Liver (tissue), 9 donors: ENCODE data around the gene BHLHE23. TPM values are rescaled to one million over a fixed set of nuclear protein-coding genes. Genes with fewer than 3 reads are reported as not detected.

ENCODE experiments used
- DNase-seq: peaks from one replicate; pipeline ENCODE4 v3.0.0-alpha.2; 2017; ENCODE audit warnings: low spot score
- H3K27ac ChIP-seq, 2 donors: one replicate each; pipeline ENCODE4 v1.7.0; 2013; ENCODE audit warnings: inconsistent platforms in 2 of 2, low read length in 2 of 2, control low read depth in 1 of 2, low read depth in 1 of 2, mild to moderate bottlenecking in 1 of 2
- H3K27me3 ChIP-seq, 4 donors: one replicate each; pipeline versions ENCODE4 v1.6.1 to v1.7.0; 2013; ENCODE audit warnings: low read length in 3 of 4, inconsistent platforms in 1 of 4, mild to moderate bottlenecking in 1 of 4, moderate library complexity in 1 of 4; ENCODE audit not compliant: control insufficient read depth in 4 of 4, insufficient read depth in 4 of 4
- H3K36me3 ChIP-seq, 4 donors: one replicate each; pipeline versions ENCODE4 v1.6.1 to v1.7.0; 2013; ENCODE audit warnings: low read length in 3 of 4, mild to moderate bottlenecking in 3 of 4, low read depth in 1 of 4, moderate library complexity in 1 of 4; ENCODE audit not compliant: control insufficient read depth in 4 of 4, insufficient read depth in 3 of 4
- H3K4me1 ChIP-seq, 4 donors: one replicate each; pipeline versions ENCODE4 v1.6.1 to v1.7.0; 2013; ENCODE audit warnings: low read length in 3 of 4, mild to moderate bottlenecking in 3 of 4, moderate library complexity in 1 of 4; ENCODE audit not compliant: control insufficient read depth in 4 of 4, insufficient read depth in 4 of 4
- H3K4me3 ChIP-seq, 3 donors: one replicate each; pipeline versions ENCODE4 v1.6.1 to v1.7.0; 2013; ENCODE audit warnings: low read length in 3 of 3, control low read depth in 1 of 3, low read depth in 1 of 3, mild to moderate bottlenecking in 1 of 3
- H3K9ac ChIP-seq, 2 donors: one replicate each; pipeline ENCODE4 v1.7.0; 2013; ENCODE audit warnings: low read length in 2 of 2, mild to moderate bottlenecking in 2 of 2, moderate library complexity in 2 of 2, control low read depth in 1 of 2, low read depth in 1 of 2
- H3K9me3 ChIP-seq, 4 donors: one replicate each; pipeline versions ENCODE4 v1.6.1 to v1.7.0; 2013; ENCODE audit warnings: low read length in 3 of 4; ENCODE audit not compliant: control insufficient read depth in 4 of 4
- EGR1 ChIP-seq, 2 donors: IDR thresholded peaks; 2 replicates each; pipeline ENCODE4 v1.6.1; 2016 to 2018; ENCODE audit warnings: antibody characterized with exemption in 2 of 2, low read depth in 2 of 2
- FOXA1 ChIP-seq: IDR thresholded peaks from 2 replicates; pipeline ENCODE4 v1.6.1; 2016; ENCODE audit warnings: antibody characterized with exemption
- GABPA ChIP-seq, 2 donors: IDR thresholded peaks in 1 of 2; conservative IDR thresholded peaks in 1 of 2; 2 replicates each; pipeline ENCODE4 v1.6.1; 2016; ENCODE audit warnings: antibody characterized with exemption in 2 of 2, mild to moderate bottlenecking in 1 of 2, moderate library complexity in 1 of 2
- HNF4A ChIP-seq, 2 donors: conservative IDR thresholded peaks; 2 replicates each; pipeline ENCODE4 v1.6.1; 2016; ENCODE audit warnings: antibody characterized with exemption in 2 of 2, mild to moderate bottlenecking in 2 of 2
- HNF4G ChIP-seq: IDR thresholded peaks from 2 replicates; pipeline ENCODE4 v1.6.1; 2016; ENCODE audit warnings: antibody characterized with exemption
- SP1 ChIP-seq: IDR thresholded peaks from 2 replicates; pipeline ENCODE4 v1.6.1; 2018; ENCODE audit warnings: antibody characterized with exemption, mild to moderate bottlenecking
- YY1 ChIP-seq: IDR thresholded peaks from 2 replicates; pipeline ENCODE4 v1.6.1; 2016; ENCODE audit warnings: antibody characterized with exemption, mild to moderate bottlenecking
- WGBS: extraction: QIAGEN DNeasy Blood & Tissue Kit; methylation state at CpG from one replicate; pipeline ENCODE4 v1.1.7; 2013; 5-methylcytosine and 5-hydroxymethylcytosine counted together
- polyA plus RNA-seq, 2 donors: library from polyadenylated mRNA; stranded (reverse) in 1 of 2; unstranded in 1 of 2; fragments of 200-250 nt in 1 of 2; fragments of >200 nt in 1 of 2; fragmentation: Nextera tagmentation in 1 of 2; extraction: Ambion mirVana in 1 of 2; gene quantifications; one replicate each; pipeline versions ENCODE4 v1.2.1 to v1.2.3, GENCODE V29; 2013 to 2015
- total RNA-seq, 2 donors: library from RNA; depleted of rRNA; stranded (reverse); fragments of >200 nt; gene quantifications; one replicate each; pipeline ENCODE4 v1.2.3, GENCODE V29; 2014
- TF ChIP-seq, protein P1 (sequence below): IDR thresholded peaks from 2 replicates; pipeline ENCODE4 v1.6.1; 2016; ENCODE audit warnings: antibody characterized with exemption, mild to moderate bottlenecking
- TF ChIP-seq, protein P2 (sequence below): IDR thresholded peaks from 2 replicates; pipeline ENCODE4 v1.6.1; 2016; ENCODE audit warnings: antibody characterized with exemption
- TF ChIP-seq, protein P3 (sequence below): fragments of 150-350 bp; IDR thresholded peaks from 2 replicates; pipeline ENCODE4 v1.5.1; 2017; ENCODE audit warnings: improper control_type of control experiment, low read depth, low read length; ENCODE audit not compliant: missing input control
- TF ChIP-seq, protein P4 (sequence below): IDR thresholded peaks from 2 replicates; pipeline ENCODE4 v1.6.1; 2016; ENCODE audit warnings: antibody characterized with exemption
- donor health status: healthy.
- donor health status: healthy.
- donor health status: healthy.
- donor health status: healthy.
- donor health status: healthy.

BHLHE23 gene
- total and polyA plus RNA-seq, 4 donors = not detected

DNA sequence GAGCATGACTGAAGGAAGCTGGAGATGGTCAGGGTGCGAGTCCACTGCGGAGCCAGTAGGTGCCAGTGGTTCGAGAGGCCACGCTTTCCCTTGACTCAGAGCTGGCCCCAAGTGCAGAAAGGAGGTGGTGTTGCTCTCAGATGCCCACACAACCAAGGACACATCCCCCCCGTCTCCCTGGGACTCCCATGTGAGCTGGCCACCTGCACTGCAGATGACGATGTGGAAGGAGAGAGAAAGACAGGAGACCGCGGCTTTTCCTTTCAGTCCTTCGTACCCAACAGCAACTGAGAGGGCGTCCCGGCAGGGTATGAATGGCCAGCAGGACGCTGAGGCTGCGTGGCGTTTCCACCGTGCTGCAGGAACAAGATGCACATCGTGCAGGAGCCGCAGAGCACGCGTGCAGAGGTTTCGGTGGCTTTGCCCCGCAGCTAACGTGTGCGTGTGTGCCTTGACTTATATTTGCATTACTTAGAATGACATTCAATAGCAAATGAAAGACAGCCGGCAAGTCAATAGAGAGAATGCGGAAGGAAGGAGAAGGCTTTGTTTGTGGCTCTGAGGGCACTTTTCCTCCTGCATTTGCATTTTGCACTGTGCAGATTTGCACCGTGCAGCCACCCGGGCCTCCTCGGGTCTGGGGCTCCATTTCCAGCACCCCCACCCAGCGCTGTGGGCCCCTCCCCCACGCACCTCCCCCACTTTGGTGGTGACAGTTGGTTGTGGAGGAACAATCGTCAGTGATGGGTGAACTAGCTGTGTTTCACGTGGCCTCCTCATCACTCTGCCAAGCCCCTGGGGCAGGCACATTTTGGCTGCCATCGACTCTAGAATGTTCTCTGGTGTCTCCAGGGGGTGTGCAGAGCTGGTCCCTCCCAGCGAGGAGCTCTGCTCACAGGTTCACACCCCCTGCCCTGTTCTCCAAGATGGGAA, 26.4 kb upstream of the BHLHE23 start:
- WGBS = 12% methylated on average over 34 of the region's 34 CpGs

DNA sequence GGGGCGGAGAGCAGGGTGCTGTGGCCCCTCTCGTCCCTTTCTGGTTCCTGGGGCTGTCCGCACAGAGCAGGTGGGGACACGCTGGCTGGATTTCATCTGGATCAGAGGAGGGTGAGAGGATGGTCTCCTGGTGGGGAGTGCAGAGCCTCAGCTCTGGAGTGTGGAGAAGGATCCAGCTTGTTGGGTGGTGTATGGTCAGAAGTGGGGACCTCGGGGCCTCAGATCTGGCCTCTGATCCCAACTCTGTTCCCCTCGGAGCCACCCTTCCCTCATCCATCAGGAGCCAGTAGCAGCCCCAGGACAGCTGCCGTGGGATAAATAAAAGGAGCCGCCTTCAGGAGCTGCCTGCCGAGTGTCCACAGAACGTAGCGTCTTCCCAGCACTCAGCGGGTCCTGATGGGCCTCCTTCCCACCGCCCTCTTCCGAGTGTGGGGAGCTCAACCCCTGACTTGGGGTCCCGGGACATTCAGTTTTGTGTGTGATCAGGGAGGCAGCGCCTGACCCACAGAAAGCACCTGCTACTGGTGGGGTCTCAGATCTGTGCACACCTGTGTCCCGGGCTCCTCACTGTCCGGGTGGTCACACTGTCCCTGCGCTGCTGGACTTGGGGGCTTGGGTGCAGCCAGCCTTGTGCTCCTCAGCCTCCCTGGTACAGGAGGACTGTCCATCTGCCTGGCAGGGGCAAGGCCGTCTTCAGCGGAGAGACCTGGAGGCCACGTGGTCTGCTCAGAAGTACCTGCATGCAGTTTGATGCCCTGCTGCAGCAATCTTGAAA, 25.4 kb upstream of the BHLHE23 start:
- DNase-seq = no peak
- Histone ChIP-seq H3K27me3 (peaks cover 0 to 8% (median 3%) of the 10 kb centered on the region in 4 donors), H3K4me3 (no peak overlapping the region), H3K36me3 (no peaks in the 10 kb centered on the region), H3K9me3 (no peaks in the 10 kb centered on the region), H3K27ac (no peak overlapping the region), H3K4me1 (peaks cover 0 to 3% (median 0%) of the 10 kb centered on the region in 4 donors), H3K9ac (no peak overlapping the region)
- WGBS = 56% methylated on average over 22 of the region's 22 CpGs
- TF ChIP-seq EGR1 (IDR thresholded peaks at IDR 0.05; ENCODE audit: low read depth in 2 of 2) (no peak), SP1 (no peak), HNF4G (no peak), FOXA1 (no peak)
- TF ChIP-seq, protein P1, sequence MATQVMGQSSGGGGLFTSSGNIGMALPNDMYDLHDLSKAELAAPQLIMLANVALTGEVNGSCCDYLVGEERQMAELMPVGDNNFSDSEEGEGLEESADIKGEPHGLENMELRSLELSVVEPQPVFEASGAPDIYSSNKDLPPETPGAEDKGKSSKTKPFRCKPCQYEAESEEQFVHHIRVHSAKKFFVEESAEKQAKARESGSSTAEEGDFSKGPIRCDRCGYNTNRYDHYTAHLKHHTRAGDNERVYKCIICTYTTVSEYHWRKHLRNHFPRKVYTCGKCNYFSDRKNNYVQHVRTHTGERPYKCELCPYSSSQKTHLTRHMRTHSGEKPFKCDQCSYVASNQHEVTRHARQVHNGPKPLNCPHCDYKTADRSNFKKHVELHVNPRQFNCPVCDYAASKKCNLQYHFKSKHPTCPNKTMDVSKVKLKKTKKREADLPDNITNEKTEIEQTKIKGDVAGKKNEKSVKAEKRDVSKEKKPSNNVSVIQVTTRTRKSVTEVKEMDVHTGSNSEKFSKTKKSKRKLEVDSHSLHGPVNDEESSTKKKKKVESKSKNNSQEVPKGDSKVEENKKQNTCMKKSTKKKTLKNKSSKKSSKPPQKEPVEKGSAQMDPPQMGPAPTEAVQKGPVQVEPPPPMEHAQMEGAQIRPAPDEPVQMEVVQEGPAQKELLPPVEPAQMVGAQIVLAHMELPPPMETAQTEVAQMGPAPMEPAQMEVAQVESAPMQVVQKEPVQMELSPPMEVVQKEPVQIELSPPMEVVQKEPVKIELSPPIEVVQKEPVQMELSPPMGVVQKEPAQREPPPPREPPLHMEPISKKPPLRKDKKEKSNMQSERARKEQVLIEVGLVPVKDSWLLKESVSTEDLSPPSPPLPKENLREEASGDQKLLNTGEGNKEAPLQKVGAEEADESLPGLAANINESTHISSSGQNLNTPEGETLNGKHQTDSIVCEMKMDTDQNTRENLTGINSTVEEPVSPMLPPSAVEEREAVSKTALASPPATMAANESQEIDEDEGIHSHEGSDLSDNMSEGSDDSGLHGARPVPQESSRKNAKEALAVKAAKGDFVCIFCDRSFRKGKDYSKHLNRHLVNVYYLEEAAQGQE = no peak
- TF ChIP-seq, protein P2, sequence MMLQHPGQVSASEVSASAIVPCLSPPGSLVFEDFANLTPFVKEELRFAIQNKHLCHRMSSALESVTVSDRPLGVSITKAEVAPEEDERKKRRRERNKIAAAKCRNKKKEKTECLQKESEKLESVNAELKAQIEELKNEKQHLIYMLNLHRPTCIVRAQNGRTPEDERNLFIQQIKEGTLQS = no peak

More for the DNA sequence above, 26.4 kb upstream of the BHLHE23 start:
- Histone ChIP-seq H3K27ac (no peak overlapping the region), H3K9ac (no peak overlapping the region), H3K4me1 (peaks cover 0 to 3% (median 0%) of the 10 kb centered on the region in 4 donors), H3K9me3 (no peaks in the 10 kb centered on the region), H3K4me3 (no peak overlapping the region), H3K36me3 (no peaks in the 10 kb centered on the region), H3K27me3 (peaks cover 0 to 10% (median 3%) of the 10 kb centered on the region in 4 donors)
- DNase-seq = no peak
- TF ChIP-seq FOXA1 (no peak), EGR1 (IDR thresholded peaks at IDR 0.05; ENCODE audit: low read depth in 2 of 2) (no peak), GABPA (IDR thresholded peaks at IDR 0.05 in 1 of 2, conservative IDR thresholded peaks at IDR 0.05 in 1 of 2) (no peak), SP1 (no peak), HNF4A (conservative IDR thresholded peaks at IDR 0.05) (no peak), HNF4G (no peak), YY1 (no peak)
- TF ChIP-seq, protein P3, sequence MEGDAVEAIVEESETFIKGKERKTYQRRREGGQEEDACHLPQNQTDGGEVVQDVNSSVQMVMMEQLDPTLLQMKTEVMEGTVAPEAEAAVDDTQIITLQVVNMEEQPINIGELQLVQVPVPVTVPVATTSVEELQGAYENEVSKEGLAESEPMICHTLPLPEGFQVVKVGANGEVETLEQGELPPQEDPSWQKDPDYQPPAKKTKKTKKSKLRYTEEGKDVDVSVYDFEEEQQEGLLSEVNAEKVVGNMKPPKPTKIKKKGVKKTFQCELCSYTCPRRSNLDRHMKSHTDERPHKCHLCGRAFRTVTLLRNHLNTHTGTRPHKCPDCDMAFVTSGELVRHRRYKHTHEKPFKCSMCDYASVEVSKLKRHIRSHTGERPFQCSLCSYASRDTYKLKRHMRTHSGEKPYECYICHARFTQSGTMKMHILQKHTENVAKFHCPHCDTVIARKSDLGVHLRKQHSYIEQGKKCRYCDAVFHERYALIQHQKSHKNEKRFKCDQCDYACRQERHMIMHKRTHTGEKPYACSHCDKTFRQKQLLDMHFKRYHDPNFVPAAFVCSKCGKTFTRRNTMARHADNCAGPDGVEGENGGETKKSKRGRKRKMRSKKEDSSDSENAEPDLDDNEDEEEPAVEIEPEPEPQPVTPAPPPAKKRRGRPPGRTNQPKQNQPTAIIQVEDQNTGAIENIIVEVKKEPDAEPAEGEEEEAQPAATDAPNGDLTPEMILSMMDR = no peak
- TF ChIP-seq, protein P4, sequence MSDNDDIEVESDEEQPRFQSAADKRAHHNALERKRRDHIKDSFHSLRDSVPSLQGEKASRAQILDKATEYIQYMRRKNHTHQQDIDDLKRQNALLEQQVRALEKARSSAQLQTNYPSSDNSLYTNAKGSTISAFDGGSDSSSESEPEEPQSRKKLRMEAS = no peak
